Karpas-422 (cell line): Measurements from ENCODE around the gene BCL2L1. TPM values are rescaled to one million over a fixed set of nuclear protein-coding genes. Genes with fewer than 3 reads are reported as not detected.
"Not testable (repeated sequence)": the region's sequence is repeated elsewhere in the genome, so short reads cannot be mapped to it uniquely, and the experiment has no call there.

ENCODE experiments used
- DNase-seq: peaks from one replicate; pipeline ENCODE4 v3.0.0-alpha.2; 2015
- H2AFZ ChIP-seq: fragments of 200-600 bp; sonication (generic); 2 replicates; pipeline ENCODE4 v1.6.1; 2014; ENCODE audit warnings: antibody characterized with exemption, low read length, mixed read lengths
- H3K27ac ChIP-seq: fragments of 200-600 bp; sonication (generic); 2 replicates; pipeline ENCODE4 v1.5.1; 2014; ENCODE audit warnings: mild to moderate bottlenecking, low read length, moderate library complexity
- H3K27me3 ChIP-seq: fragments of 200-600 bp; sonication (generic); 2 replicates; pipeline ENCODE4 v1.6.1; 2014; ENCODE audit warnings: low read length, mixed read lengths
- H3K36me3 ChIP-seq: fragments of 200-600 bp; sonication (generic); 2 replicates; pipeline ENCODE4 v1.6.1; 2014; ENCODE audit warnings: low read length, mixed read lengths; ENCODE audit not compliant: insufficient read depth
- H3K4me1 ChIP-seq: fragments of 200-600 bp; sonication (generic); 2 replicates; pipeline ENCODE4 v1.6.1; 2014; ENCODE audit warnings: mild to moderate bottlenecking, low read length, mixed read lengths
- H3K4me2 ChIP-seq: fragments of 200-600 bp; sonication (generic); 2 replicates; pipeline ENCODE4 v1.6.1; 2014; ENCODE audit warnings: low read length, low read depth, mild to moderate bottlenecking; ENCODE audit not compliant: poor library complexity, severe bottlenecking
- H3K4me3 ChIP-seq: fragments of 200-600 bp; sonication (generic); 2 replicates; pipeline ENCODE4 v1.5.1; 2014; ENCODE audit warnings: mild to moderate bottlenecking, antibody characterized with exemption, low read length, mixed read lengths
- H3K79me2 ChIP-seq: fragments of 200-600 bp; sonication (generic); 2 replicates; pipeline ENCODE4 v1.6.1; 2014; ENCODE audit warnings: mild to moderate bottlenecking, low read length, mixed read lengths
- H3K9ac ChIP-seq: fragments of 200-600 bp; sonication (generic); 2 replicates; pipeline ENCODE4 v1.6.0; 2014; ENCODE audit warnings: low read length
- H3K9me2 ChIP-seq: fragments of 200-600 bp; sonication (generic), shearing (Covaris generic); replicated peaks from 2 replicates; pipeline ENCODE4 v1.6.0; 2014; ENCODE audit warnings: mild to moderate bottlenecking, low read length, moderate library complexity; ENCODE audit not compliant: insufficient read depth
- H3K9me3 ChIP-seq: fragments of 300-700, 200-600 bp; sonication (generic); 2 replicates; pipeline ENCODE4 v1.6.1; 2014; ENCODE audit warnings: low read length, mixed read lengths
- H4K20me1 ChIP-seq: fragments of 200-600 bp; sonication (generic); 2 replicates; pipeline ENCODE4 v1.6.1; 2014; ENCODE audit warnings: mild to moderate bottlenecking, antibody characterized with exemption, low read length, low read depth; ENCODE audit not compliant: insufficient read depth
- total RNA-seq: library from RNA; depleted of rRNA; stranded (reverse); fragments of >200 nt; shearing (Covaris generic); gene quantifications from 2 replicates; pipeline ENCODE4 v1.2.3, GENCODE V29; 2014; ENCODE audit warnings: low replicate concordance

The BCL2L1 gene
- total RNA-seq, 1 experiment from 2014 or later = 41.0 TPM

DNA sequence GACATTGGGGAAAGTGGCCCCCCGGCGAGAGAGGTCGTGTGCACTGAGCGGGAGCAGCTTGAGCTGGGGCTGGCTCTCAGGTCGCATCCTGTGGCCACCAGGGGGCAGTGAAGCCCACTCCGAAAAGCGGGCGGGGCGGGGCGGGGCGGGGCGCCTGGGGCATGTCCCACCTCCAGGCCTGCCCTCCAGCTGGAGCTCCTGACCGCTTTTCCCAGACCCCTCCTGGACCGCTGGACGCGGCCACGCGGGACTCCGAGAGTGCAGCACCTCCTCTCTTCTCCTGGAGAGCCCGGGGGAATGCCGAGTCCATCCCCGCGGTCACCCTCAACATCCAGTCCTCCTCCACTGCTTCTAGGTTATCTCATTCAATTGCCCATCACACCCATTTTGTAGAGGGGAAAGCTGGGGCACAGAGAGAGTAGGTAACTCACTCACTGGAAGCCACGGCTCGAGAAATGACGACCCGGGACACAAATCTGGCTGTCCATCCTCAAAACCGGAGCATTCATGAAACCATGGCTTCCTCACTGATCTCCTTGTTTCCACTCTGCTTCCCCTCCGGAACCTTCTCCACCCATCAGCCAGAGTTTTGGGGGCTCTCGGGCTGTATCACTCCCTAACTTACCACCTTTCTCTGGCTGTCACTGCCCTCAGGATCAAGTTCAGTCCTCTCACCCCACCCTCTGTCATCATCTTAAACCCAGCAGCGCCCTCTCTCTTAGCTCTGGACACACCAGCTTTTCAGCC is 60.9 kb downstream of the BCL2L1 start:
- Histone ChIP-seq H3K4me2 (peak overlapping the region; percentile 89), H3K79me2 (no peaks in the 10 kb centered on the region), H2AFZ (peak overlapping the region; percentile 92; the same call in 1 of the 2 replicates), H3K27me3 (no peaks in the 10 kb centered on the region), H3K9me2 (no peaks in the 10 kb centered on the region), H3K4me3 (peak overlapping the region; percentile 65), H3K9me3 (no peaks in the 10 kb centered on the region), H4K20me1 (no peaks in the 10 kb centered on the region), H3K9ac (peak overlapping the region; percentile 66), H3K36me3 (no peaks in the 10 kb centered on the region), H3K4me1 (peaks cover 21% of the 10 kb centered on the region), H3K27ac (peak overlapping the region; percentile 63)
- peak; percentile 92 for DNase-seq

GRCh38 chr20:31654534-31654933 is 68.1 kb downstream of the BCL2L1 start:
- H3K9me3 ChIP-seq = no peaks in the 10 kb centered on the region
- no peaks in the 10 kb centered on the region for H3K9me2 ChIP-seq
- H3K4me3 ChIP-seq = no peak overlapping the region
- H3K9ac ChIP-seq = no peak overlapping the region
- H3K27me3 ChIP-seq = no peaks in the 10 kb centered on the region
- no peak overlapping the region for H2AFZ ChIP-seq
- no peaks in the 10 kb centered on the region for H3K4me1 ChIP-seq
- no peak for DNase-seq
- H3K79me2 ChIP-seq = no peaks in the 10 kb centered on the region
- H3K4me2 ChIP-seq = no peak overlapping the region
- H4K20me1 ChIP-seq = no peaks in the 10 kb centered on the region
- no peak overlapping the region for H3K27ac ChIP-seq
- H3K36me3 ChIP-seq = no peaks in the 10 kb centered on the region

DNA sequence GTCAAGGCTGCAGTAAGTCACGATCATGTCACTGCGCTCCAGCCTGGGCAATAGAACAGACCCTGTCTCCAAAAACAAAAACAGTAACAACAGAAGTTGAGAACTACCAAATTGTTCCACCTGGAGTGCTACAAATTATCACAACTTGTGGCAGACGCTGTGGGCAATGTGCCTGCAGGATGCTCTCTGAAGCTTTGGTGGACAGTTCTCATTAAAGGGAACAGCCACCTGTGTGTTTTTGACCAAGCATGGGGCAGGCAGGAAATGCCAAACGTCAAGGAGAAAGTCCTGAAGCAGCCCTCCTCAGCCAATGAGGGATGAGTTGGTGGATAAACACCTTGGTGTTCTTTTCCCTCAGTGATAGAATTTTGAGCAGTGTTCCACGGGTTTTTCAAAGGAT is 69.1 kb downstream of the BCL2L1 start:
- no peaks in the 10 kb centered on the region for H3K27me3 ChIP-seq
- no peak overlapping the region for H3K27ac ChIP-seq
- H3K9me2 ChIP-seq = no peaks in the 10 kb centered on the region
- no peaks in the 10 kb centered on the region for H3K79me2 ChIP-seq
- H3K36me3 ChIP-seq = no peaks in the 10 kb centered on the region
- no peaks in the 10 kb centered on the region for H4K20me1 ChIP-seq
- H3K4me2 ChIP-seq = no peak overlapping the region
- no peak for DNase-seq
- no peak overlapping the region for H2AFZ ChIP-seq
- H3K4me1 ChIP-seq = no peaks in the 10 kb centered on the region
- no peak overlapping the region for H3K4me3 ChIP-seq
- H3K9me3 ChIP-seq = no peaks in the 10 kb centered on the region
- no peak overlapping the region for H3K9ac ChIP-seq

- no peaks in the 10 kb centered on the region for H4K20me1 ChIP-seq
- no peaks in the 10 kb centered on the region for H3K27me3 ChIP-seq
- no peak overlapping the region for H3K4me3 ChIP-seq
- no peak overlapping the region for H3K4me2 ChIP-seq
- no peaks in the 10 kb centered on the region for H3K79me2 ChIP-seq
- H3K36me3 ChIP-seq = no peaks in the 10 kb centered on the region
- H2AFZ ChIP-seq = 0 out of 2 replicates have a peak overlapping the region, but pooled peaks have one; percentile 14
- H3K9ac ChIP-seq = no peak overlapping the region
- no peaks in the 10 kb centered on the region for H3K9me2 ChIP-seq
- no peaks in the 10 kb centered on the region for H3K4me1 ChIP-seq
- DNase-seq = no peak
- no peaks in the 10 kb centered on the region for H3K9me3 ChIP-seq
- H3K27ac ChIP-seq = no peak overlapping the region
Observed at GRCh38 chr20:31652917-31653396, 69.7 kb downstream of the BCL2L1 start.

GRCh38 chr20:31648104-31648503 is 74.6 kb downstream of the BCL2L1 start:
- DNase-seq, H3K9me3 ChIP-seq, H4K20me1 ChIP-seq, H3K27me3 ChIP-seq, H3K27ac ChIP-seq, H3K9me2 ChIP-seq, H3K9ac ChIP-seq, H2AFZ ChIP-seq, H3K4me1 ChIP-seq, H3K79me2 ChIP-seq, H3K4me2 ChIP-seq, H3K4me3 ChIP-seq, H3K36me3 ChIP-seq: not testable (repeated sequence)

DNA sequence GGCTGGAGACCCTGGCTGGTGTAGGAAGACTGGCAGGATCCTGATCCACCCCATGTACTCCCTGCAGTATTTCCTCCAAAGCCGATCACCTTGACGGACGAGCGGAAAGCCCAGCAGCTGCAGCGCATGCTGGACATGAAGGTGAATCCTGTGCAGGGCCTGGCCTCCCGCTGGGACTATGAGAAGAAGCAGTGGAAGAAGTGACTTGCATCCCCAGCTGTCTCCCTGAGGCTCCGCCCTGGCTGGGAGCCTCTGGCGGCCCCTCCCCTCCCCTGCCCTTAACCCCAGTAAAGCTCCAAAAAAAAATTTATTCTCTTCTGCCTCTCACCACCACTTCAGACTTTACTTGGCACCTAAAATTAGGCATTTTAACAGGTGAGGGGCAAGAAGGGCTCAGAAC is 78.0 kb downstream of the BCL2L1 start:
- H3K4me3 ChIP-seq = no peak overlapping the region
- no peak overlapping the region for H3K4me2 ChIP-seq
- H3K9me2 ChIP-seq = no peaks in the 10 kb centered on the region
- H3K4me1 ChIP-seq = no peaks in the 10 kb centered on the region
- no peak overlapping the region for H3K9ac ChIP-seq
- H3K79me2 ChIP-seq = no peaks in the 10 kb centered on the region
- no peaks in the 10 kb centered on the region for H3K9me3 ChIP-seq
- no peak overlapping the region for H3K27ac ChIP-seq
- no peaks in the 10 kb centered on the region for H4K20me1 ChIP-seq
- no peaks in the 10 kb centered on the region for H3K27me3 ChIP-seq
- DNase-seq = no peak
- no peaks in the 10 kb centered on the region for H3K36me3 ChIP-seq
- no peak overlapping the region for H2AFZ ChIP-seq

DNA sequence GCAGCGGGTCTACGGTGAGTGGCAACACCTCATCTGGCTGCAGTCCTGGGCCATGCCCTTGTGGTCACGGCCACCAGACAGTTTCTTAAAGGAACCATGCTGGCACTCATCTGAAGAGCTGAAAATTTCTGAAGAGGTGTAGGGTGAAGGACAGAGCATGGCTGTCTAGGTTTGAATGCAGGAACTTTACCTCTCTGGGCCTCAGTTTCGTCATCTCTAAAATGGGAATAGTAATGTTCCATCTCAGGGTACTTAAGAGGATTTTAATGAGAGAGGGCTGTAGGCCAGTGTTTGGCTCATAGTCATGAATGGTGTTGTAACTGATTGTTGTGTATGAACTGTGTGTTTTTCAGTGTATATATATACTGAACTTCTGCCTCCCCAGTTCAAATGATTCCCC is 79.1 kb downstream of the BCL2L1 start:
- no peak for DNase-seq
- no peaks in the 10 kb centered on the region for H3K79me2 ChIP-seq
- no peak overlapping the region for H3K4me3 ChIP-seq
- H3K9ac ChIP-seq = no peak overlapping the region
- H3K9me2 ChIP-seq = no peaks in the 10 kb centered on the region
- H3K9me3 ChIP-seq = no peaks in the 10 kb centered on the region
- H3K4me1 ChIP-seq = no peaks in the 10 kb centered on the region
- no peak overlapping the region for H2AFZ ChIP-seq
- H4K20me1 ChIP-seq = no peaks in the 10 kb centered on the region
- H3K36me3 ChIP-seq = no peaks in the 10 kb centered on the region
- H3K4me2 ChIP-seq = no peak overlapping the region
- no peaks in the 10 kb centered on the region for H3K27me3 ChIP-seq
- no peak overlapping the region for H3K27ac ChIP-seq

DNA sequence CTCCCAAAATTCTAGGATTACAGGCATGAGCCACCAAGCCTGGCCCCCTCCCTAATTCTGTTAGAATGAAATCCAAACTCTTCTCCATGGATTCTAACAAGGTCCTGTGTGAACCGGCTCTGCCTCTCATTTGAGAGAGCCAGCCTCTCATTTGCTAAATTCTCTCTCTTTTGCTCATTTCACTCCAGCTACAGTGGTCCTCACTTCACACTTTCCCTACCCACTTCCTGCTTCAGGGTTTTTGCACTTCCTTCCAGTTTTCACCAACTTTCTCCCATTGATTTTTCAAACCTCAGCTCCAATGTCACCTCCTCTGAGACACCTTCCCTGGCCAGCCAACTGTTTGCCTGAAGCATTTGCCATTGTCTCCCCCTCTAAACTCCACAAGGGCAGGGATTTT is 79.8 kb downstream of the BCL2L1 start:
- Histone ChIP-seq H3K27me3 (no peaks in the 10 kb centered on the region), H3K27ac (no peak overlapping the region), H2AFZ (no peak overlapping the region), H3K36me3 (no peaks in the 10 kb centered on the region), H3K79me2 (no peaks in the 10 kb centered on the region), H3K4me1 (no peaks in the 10 kb centered on the region), H3K9me2 (no peaks in the 10 kb centered on the region), H3K4me2 (no peak overlapping the region), H3K4me3 (no peak overlapping the region), H4K20me1 (no peaks in the 10 kb centered on the region), H3K9me3 (no peaks in the 10 kb centered on the region), H3K9ac (no peak overlapping the region)
- no peak for DNase-seq
